K562 (cell line): Measurements from ENCODE around the gene ST3GAL3. TPM values are rescaled to one million over a fixed set of nuclear protein-coding genes. Genes with fewer than 3 reads are reported as not detected.

ENCODE experiments used
- BHLHE40 ChIP-seq: IDR thresholded peaks from 2 replicates; pipeline ENCODE4 v1.6.1; 2011; ENCODE audit warnings: low read length, improper control_type of control experiment
- CHAMP1 ChIP-seq: fragments of 450-650 bp; IDR thresholded peaks from 2 replicates; pipeline ENCODE4 v1.6.1; 2016; ENCODE audit warnings: mild to moderate bottlenecking
- NFE2 ChIP-seq: IDR thresholded peaks from 2 replicates; pipeline ENCODE4 v1.6.1; 2014; ENCODE audit warnings: antibody characterized with exemption, low read depth
- REST ChIP-seq, 2 experiments: fragments of 450-650 bp; formaldehyde crosslinking in 1 of 2; IDR thresholded peaks; 2 replicates each; pipeline versions ENCODE4 v1.4.0 to v1.6.1; 2014 to 2020; ENCODE audit warnings: mild to moderate bottlenecking in 2 of 2, borderline replicate concordance in 1 of 2, low read depth in 1 of 2
- SMARCA4 ChIP-seq: fragments of 450-650 bp; IDR thresholded peaks from 2 replicates; pipeline ENCODE4 v1.6.1; 2016
- TAF7 ChIP-seq: fragments of 450-650 bp; IDR thresholded peaks from 2 replicates; pipeline ENCODE4 v1.6.1; 2016; ENCODE audit warnings: missing genetic modification characterization, missing compliant biosample characterization
- ZKSCAN1 ChIP-seq: fragments of 150-350 bp; IDR thresholded peaks from 2 replicates; pipeline ENCODE4 v1.6.1; 2016; ENCODE audit warnings: low read depth, low read length
- ZNF395 ChIP-seq: fragments of 200-800 bp; sonication (Bioruptor generic); IDR thresholded peaks from 2 replicates; pipeline ENCODE4 v1.6.1; 2017; ENCODE audit warnings: missing genetic modification characterization, missing compliant biosample characterization
- ZNF584 ChIP-seq: fragments of 200-800 bp; sonication (Bioruptor generic); IDR thresholded peaks from 2 replicates; pipeline ENCODE4 v1.6.1; 2016; ENCODE audit warnings: low read depth, mild to moderate bottlenecking, missing genetic modification characterization, missing compliant biosample characterization
- ZNF79 ChIP-seq: fragments of 250-450 bp; sonication (Bioruptor Pico); IDR thresholded peaks from 2 replicates; pipeline ENCODE4 v1.4.0; 2020; ENCODE audit warnings: low read depth, mild to moderate bottlenecking, moderate library complexity
- polyA plus RNA-seq, 8 experiments: library from polyadenylated mRNA; depleted of rRNA in 4 of 8; stranded (reverse) in 5 of 8; unstranded in 3 of 8; fragments of >200 nt; fragmentation: Nextera tagmentation in 2 of 8; fragmentation: Illumina TruSeq in 1 of 8; extraction: Ambion mirVana in 2 of 8; extraction: Trizol in 1 of 8; gene quantifications; 2 replicates each; pipeline versions ENCODE4 v1.2.1 to v1.2.3, GENCODE V29; 2011 to 2014; ENCODE audit warnings: inconsistent platforms in 1 of 8, missing spikeins in 1 of 8
- total RNA-seq, 7 experiments: library from RNA; depleted of rRNA in 6 of 7; stranded (reverse); fragments of >200 nt in 6 of 7; fragmentation: Illumina TruSeq in 2 of 7; extraction: Trizol in 2 of 7; gene quantifications; 2 replicates each; pipeline versions ENCODE4 v1.2.1 to v1.2.3, GENCODE V29; 2011 to 2021; ENCODE audit warnings: low replicate concordance in 1 of 7
- TF ChIP-seq, protein P1 (sequence below), 2 experiments: fragments of 200-800 bp in 1 of 2; sonication (Bioruptor generic) in 1 of 2; sonication (generic) in 1 of 2; formaldehyde crosslinking in 1 of 2; IDR thresholded peaks in 1 of 2; conservative IDR thresholded peaks in 1 of 2; 2 replicates each; pipeline versions ENCODE4 v1.5.0 to v1.6.1; 2016 to 2020; ENCODE audit warnings: missing compliant biosample characterization in 1 of 2, missing genetic modification characterization in 1 of 2, missing genetic modification reagents in 1 of 2

ST3GAL3 gene
- total and polyA plus RNA-seq, 9 of the 15 experiments (the other 6 are each of a cell fraction or from before 2014, with no cell fraction given): 1.2 to 18.9 (median 11.0) TPM

DNA sequence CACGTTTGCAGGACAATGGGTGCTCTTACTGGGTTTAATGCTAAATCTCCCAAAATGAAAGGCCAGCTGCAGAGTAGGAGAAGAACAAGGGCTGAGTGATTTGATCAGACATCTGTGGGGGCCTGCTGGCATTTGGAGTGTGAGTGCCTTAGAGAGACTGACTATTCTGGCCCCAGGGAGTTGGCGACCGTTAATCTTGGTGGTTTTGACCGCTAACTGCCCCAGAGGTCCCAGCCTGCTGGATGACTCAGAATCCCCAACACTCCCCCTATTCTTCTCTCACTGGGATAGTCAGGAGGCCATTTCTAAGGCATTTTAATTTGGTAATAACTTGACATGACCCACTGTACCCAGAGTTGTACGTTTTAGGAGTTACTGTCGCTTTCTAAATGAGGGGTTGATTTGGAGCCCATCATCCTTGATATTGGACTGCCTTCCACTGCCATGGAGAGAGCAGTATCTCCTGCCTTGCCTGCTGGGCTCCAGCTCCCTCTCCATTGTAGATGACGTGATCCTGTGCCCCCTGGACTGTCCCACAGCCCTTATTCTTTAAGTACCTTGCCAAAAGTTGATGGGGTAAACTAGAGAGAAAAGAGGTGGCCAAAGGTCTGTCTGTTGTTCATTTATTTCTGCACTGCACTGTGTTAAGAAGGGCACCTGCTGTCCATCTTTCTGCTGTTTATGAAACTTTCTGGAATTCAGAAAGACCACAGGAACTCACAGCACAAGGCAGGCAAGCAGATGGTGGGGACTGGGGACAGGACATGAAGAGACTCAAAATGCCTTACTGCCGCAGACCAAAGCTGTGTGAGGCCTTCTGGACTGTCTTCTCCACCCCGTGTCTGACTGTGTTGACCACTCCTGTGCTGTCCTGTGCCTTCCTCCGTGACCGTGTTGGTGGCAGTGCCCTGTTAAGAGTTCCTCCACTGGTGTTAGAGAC, 128.0 kb downstream of the ST3GAL3 start (continued):
- TF ChIP-seq REST (IDR thresholded peaks at IDR 0.05; ENCODE audit: borderline replicate concordance) (peak; percentile 34; the same call in 1 of the 2 replicates), REST (CRISPR knock-in tag; IDR thresholded peaks at IDR 0.05; ENCODE audit: low read depth) (peak; percentile 22; the same call in 1 of the 2 replicates), ZNF395 (CRISPR knock-in tag) (peak; percentile 23; the same call in 1 of the 2 replicates), BHLHE40 (peak; percentile 47; the same call in 1 of the 2 replicates), SMARCA4 (peak; percentile 89), TAF7 (tag) (no peak), CHAMP1 (peak; percentile 20; the same call in 1 of the 2 replicates), ZNF79 (no peak), ZNF584 (peak; percentile 48; the same call in 1 of the 2 replicates), ZKSCAN1 (peak; percentile 44; the same call in 1 of the 2 replicates), NFE2 (peak; percentile 66)
- TF ChIP-seq, protein P1, sequence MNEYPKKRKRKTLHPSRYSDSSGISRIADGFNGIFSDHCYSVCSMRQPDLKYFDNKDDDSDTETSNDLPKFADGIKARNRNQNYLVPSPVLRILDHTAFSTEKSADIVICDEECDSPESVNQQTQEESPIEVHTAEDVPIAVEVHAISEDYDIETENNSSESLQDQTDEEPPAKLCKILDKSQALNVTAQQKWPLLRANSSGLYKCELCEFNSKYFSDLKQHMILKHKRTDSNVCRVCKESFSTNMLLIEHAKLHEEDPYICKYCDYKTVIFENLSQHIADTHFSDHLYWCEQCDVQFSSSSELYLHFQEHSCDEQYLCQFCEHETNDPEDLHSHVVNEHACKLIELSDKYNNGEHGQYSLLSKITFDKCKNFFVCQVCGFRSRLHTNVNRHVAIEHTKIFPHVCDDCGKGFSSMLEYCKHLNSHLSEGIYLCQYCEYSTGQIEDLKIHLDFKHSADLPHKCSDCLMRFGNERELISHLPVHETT (CRISPR knock-in tag; conservative IDR thresholded peaks at IDR 0.05 in 1 of 2, IDR thresholded peaks at IDR 0.05 in 1 of 2): peak in 1 of 2 experiments; percentile 82; a peak in 2 of 4 replicates
